ENCODE measurements around the gene MRPL9.

MRPL9 gene

GRCh38 chr1:151729157-151729965 is 33.9 kb downstream of the MRPL9 start:
- DNase-seq: no peak

DNA sequence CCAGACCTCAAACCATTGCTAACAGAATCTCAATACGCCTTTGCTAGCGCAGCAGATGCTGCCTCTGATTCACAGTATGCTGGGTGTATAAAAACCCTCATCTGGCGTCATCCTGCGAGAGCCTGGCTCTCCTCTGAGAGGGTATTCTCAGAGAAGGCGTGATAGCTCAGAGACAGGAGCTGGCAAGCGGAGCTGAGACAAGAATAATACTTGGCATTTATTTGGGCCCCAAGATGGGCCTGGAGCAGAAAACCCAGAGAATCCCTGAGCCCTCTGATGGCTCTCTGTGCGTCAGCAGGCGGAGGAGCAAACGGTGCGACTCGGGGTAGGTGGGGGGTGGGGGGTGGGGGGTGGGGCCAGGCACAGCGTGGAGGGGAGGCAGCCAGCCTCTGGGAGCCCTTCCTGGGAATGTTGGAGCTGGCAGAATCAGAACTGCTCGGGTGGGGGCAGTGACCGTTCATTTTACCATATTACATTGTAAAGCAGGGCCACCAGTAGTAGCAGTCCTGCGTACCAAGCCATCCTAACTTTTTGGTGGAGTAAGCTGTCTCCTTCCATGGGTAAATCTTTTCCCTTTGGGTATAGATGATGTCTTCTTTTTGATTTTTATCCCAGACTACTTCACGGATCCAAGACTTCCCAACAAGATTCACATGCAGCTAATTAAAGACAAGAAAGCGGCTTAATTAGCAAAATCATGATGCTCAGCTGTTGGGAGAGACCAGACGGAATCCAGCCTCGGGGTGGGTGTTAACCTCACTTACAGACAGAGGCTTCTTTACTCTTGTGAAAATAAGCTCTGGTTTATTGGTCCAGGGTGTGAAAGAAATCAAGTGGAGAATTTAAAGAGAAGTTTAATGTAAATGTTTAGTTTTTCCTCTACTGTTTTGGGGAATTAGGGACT is 34.9 kb downstream of the MRPL9 start:
- DNase-seq: peak; percentile 52

DNA sequence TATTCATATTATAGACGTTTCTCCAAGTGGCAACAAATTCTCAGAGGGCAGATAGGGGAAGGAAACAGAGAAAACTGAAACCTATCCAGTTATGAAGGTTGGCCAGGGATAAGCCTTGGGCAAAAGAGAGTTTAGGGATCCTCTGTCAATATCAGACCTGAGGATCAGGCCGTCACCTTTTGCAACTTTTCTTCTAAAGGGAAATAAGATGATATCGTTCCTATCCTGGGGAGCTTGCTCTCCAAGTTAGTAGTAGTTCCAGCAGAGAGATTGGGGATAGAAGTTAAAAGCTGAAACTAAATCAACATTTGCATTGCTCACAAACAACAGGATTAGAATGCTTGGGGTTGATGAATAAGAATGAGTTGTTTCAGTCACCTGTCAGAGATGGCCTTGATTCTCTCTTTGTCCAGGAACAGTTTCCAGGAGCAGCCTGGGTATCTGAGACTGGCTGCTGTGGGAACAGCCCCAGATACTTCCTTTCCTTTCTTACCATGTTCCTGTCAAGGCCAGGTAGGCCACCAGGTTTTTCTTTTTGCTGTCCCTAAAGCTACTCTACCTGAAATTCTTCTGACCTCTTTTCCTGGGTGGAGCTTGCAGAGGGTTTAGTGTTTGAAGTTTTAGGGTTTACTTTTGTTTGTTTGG is 39.4 kb downstream of the MRPL9 start:
- no peak for DNase-seq

DNA sequence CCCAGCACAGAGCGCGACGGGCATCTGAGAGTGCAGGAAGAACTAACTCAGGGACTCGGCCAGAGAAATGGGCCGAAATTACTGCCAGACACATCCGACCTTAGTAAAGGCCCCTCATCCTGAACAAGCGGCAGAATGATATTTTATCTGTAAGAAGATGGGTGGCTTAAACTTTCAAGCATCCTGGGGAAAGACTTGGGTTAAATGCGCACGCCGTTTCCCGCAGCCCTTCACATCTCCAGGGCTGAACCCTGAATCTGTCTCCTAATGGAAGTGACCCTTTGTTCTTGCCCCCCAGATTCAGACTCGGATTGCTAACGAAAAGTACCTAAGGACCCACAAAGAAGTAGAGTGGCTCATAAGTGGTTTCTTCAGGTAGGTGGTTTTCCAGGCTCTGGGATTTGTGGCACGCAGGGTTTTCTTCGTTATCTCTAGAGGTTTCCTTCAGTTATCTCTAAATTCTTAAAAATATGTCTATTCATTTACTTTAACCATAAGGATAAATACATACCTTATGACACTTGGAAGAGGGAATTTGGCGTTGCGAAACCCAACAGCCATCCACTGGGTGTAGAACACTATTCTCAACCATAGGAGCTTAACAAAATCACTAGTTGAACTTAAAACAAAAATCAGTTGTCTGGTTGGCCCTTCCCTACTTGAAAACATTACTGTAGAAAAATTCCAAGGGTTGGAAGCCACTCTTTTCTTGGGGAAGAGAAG is 41.3 kb downstream of the MRPL9 start:
- DNase-seq: no peak

GRCh38 chr1:151720974-151721787 is 42.1 kb downstream of the MRPL9 start, which contains the start of gene RIIAD1:
RIIAD1 (plus strand) TSS chr1:151721522; CDS start chr1:151721537, 15 bp downstream.
- no peak for DNase-seq

DNA sequence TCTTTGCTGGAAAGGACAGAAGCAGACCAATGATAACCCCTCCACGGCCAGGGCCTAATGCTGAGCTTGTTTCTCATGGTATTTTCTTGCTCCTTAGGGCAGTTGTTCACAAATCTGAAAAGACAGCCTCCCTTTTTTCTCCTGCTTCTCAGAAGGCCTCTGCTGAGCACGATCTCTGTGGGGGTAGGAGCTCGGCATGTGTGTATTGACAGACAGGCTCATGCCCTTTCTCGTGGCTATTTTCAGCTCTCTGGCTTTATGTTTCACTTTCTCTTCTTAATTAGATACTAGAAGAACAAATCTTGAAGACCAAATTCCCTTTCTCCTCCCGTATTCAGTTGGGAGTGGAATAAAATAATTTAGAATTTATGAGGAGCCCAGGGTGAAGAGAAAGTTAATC is 42.7 kb downstream of the MRPL9 start:
- no peak for DNase-seq

GRCh38 chr1:151720125-151720524 is 43.2 kb downstream of the MRPL9 start:
- peak; percentile 15 for DNase-seq

- DNase-seq: no peak
These were observed 44.6 kb downstream of the MRPL9 start for GRCh38 chr1:151718666-151719065.

DNA sequence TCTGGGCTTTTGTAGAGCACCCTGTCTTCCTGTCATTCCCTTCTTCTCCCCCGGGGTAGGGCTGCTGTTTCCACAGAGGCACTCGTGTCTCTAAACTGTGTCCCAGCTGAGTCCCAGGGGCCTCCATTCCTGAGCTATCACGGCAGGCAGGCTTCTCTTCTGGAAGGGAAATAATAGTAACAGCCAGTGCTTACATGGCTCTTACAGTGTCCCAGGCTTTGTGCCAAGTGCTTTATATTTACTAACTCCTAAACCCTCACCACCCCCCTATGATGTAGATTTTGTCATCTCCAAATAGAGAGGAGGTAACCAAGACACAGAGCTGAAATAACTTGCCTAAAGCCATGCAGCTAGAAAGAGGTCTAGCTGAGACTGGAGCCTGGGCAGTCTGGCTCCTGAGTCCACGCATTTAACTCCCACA is 45.3 kb downstream of the MRPL9 start:
- DNase-seq: peak; percentile 21

DNA sequence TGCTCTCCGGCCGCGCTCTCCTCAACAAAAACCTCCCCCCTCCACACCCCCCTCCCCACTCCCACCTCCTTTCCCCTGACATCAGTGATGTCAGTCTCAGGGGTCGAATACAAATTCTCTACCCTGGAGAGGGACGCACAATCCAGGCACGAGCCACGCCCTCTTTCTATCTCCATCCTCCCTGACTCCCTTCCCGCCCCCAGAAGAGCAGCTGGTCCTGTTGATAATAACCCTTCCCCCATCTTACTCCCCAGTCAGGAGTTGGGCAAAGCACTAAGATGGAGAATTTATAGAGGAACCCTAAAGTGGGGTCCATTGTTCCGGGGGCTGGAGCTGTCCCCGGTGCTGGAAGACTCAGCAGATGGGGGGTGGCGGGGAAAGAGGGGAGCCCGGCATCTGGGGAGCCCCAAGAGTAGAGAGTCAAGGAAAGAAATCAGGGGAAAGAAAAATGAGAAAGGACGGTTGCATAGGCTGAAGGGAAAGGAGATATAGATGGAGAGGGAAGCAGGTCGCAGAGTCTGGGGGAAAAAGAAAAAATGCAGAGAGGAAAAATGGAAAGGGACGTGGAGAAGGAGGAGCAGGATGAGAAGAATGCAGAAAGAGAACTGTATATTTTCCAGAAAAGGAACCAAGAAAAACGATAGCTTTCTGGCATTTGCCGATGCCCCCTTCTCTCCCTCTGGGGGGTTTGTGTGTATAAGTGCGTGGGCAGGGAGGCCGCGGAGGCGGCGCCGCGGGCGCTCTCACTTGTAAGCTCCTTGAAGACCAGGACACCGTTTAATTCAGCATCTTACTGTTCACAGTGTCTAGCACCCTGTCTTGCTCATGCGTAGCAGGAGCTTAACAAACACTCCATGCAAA is 46.3 kb downstream of the MRPL9 start, which contains the start of gene CELF3:
CELF3 (minus strand) TSS at position 33 of the 861 bp plus-strand sequence. CDS start 783 bp downstream, outside the sequence.
- peak; percentile 99 for DNase-seq

- DNase-seq: no peak
These were observed 46.9 kb downstream of the MRPL9 start for GRCh38 chr1:151716405-151716762.

DNA sequence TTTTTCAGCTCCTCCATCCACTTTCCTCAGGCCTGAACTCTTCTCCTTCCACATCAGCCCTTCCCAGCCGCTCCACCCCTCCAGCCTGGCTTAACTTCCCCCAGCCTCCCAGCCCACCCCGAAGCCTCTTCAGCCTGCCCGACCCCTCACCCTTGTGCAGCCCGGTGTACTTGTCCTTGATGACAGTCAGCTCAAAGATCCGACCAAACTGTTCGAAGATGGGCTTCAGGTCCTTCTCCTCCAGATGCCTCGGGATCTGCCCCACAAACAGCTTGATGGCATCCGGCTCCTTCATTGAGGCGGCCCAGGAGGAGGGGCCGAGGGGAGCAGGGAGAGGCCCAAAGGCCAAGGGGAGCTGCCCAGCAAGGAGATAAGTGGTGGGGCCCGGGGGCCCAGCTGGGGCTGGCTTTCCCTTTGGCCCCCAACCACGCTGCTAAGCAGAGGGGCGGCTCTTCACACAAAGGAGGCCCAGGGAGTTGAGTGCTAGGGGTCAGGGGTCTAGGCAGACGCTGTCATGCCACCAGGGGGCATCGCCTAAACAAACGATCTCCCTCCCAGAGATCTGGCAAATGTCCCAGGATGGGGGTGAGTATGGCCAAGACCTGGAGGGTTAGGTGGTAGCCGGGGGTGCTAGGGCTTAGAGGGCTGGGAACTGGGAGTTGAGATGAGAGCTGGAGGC is 47.4 kb downstream of the MRPL9 start:
- DNase-seq: peak; percentile 72

- DNase-seq: no peak
These were observed 48.2 kb downstream of the MRPL9 start for GRCh38 chr1:151714820-151715725.

GRCh38 chr1:151713874-151714273 is 49.4 kb downstream of the MRPL9 start:
- DNase-seq: peak; percentile 80

DNA sequence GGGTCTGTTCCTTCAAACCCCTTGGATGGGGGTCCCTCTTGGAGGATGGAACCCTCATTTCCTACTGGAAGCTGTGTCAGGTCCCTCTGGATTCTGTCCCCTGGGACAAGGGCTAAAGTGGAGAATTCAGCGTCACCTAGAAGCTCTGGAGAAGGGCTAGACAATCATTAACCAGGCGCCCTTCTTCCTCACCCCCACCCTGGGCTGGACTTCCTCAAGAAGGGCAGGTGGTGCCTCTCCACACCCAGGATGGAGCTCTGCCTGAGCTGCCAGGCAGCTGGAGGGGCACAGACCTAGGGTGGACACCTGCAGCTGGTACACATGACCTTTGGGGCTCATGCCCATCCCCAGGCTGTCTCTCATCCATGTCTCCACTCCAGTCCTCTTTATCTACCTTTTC is 50.3 kb downstream of the MRPL9 start:
- no peak for DNase-seq

- no peak for DNase-seq
These were observed 51.3 kb downstream of the MRPL9 start for GRCh38 chr1:151711951-151712350.

DNA sequence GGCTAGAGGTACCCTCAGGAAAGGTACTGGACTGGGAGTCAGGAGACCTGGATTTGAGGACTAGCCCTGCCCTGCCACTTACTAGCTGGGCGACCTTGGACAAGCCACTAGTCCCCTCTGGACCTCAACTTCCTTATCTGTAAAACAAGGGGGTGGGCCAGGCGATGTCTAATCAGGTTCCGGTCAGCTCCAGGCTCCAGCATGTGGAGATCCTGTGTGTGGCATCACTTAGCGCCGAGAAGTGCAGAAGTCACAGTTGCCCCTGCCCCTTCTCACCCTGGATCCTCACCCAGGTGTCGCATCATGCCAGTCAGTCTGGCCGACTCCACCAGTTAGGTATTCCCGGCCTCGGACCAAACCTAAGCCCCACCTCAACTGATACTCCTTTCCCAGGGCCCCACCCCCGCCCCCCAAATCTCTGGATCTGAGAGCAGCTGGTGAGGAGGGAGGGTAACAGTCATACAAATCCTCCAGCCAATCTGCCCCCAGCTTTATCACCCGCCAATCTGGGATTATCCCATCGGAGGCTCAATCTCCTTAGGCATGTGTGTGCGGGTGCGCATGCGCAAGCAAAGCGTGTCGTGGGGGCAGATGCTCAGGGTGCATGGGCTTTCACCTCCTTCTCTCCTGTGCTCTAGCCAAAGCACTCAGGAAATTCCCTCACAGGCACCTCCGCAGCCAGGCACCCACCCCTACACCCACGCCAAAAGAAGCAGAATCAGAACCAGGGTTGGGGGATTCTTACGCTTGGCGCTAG is 52.1 kb downstream of the MRPL9 start:
- no peak for DNase-seq

DNA sequence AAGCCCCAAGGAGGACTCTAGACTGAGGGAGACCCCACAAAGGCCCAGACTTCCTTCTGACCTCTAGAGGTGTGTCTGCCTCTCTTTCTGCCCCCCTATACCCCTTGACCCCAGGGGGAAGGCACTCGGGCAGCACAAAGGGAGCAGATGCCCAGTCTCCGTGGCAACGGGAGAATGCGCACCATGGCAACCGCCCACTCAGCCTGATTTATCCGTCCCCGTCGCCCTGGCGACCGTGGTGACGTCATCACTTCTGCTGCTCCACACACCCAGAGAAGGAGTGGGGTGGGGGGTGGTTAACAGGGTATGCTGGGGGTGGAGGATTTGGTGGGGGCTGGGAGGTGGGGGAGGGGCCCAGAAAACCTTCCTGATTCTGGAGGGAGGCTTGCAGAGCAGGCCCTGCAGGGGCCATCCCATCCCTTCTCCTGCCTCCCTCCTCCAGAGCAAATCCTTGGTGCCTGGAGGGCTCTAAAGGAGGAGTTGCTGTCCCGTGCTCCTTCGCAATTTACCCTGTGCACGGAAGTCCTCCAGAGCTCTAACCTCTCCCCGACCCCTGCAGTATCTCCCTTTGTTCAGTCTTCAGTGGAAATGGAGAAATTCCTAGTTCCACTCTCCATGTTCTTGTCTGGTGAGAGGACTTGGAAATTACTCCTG is 53.0 kb downstream of the MRPL9 start:
- no peak for DNase-seq
